HG02763 (cell line): ENCODE data around the gene UBN1.
A peak's percentile ranks its signal among the peaks of the same experiment; 100 is the strongest.

Experiments used
- ATAC-seq: cut with Tn5 transposase; IDR thresholded peaks from one replicate; pipeline ENCODE4 v1.9.1; 2021; ENCODE audit warnings: mild to moderate bottlenecking, moderate library complexity; ENCODE audit not compliant: unreplicated experiment

Gene UBN1

GRCh38 chr16:4846901-4847773 lies at the start of gene UBN1, which contains the start of gene GLYR1:
UBN1 (plus strand) TSS chr16:4847481; CDS start chr16:4852918, 5,437 bp downstream.
GLYR1 (minus strand) TSS chr16:4847288; CDS start chr16:4847265, 23 bp downstream.
- peak; percentile 86 for ATAC-seq

GRCh38 chr16:4797805-4798252 lies 49.5 kb upstream of the UBN1 start:
- no peak for ATAC-seq

GRCh38 chr16:4798456-4798855 lies 48.8 kb upstream of the UBN1 start:
- no peak for ATAC-seq

- ATAC-seq = no peak
Observed at GRCh38 chr16:4799171-4799855, 48.0 kb upstream of the UBN1 start.

GRCh38 chr16:4800290-4801041 lies 46.8 kb upstream of the UBN1 start:
- ATAC-seq = no peak

GRCh38 chr16:4801051-4801961 lies 46.0 kb upstream of the UBN1 start:
- no peak for ATAC-seq

GRCh38 chr16:4801962-4802658 lies 45.2 kb upstream of the UBN1 start, which contains the start of gene ROGDI:
ROGDI (minus strand) TSS chr16:4802633; CDS start chr16:4802571, 62 bp downstream.
- ATAC-seq = peak; percentile 42

- peak; percentile 90 for ATAC-seq
Observed at GRCh38 chr16:4802659-4803287, 44.5 kb upstream of the UBN1 start.

GRCh38 chr16:4803401-4803844 lies 43.9 kb upstream of the UBN1 start:
- no peak for ATAC-seq

- ATAC-seq = no peak
Observed at GRCh38 chr16:4803898-4804762, 43.2 kb upstream of the UBN1 start.

- ATAC-seq = no peak
Observed at GRCh38 chr16:4805231-4805630, 42.0 kb upstream of the UBN1 start.

- ATAC-seq = no peak
Observed at GRCh38 chr16:4806280-4806679, 41.0 kb upstream of the UBN1 start.

GRCh38 chr16:4811242-4811641 lies 36.0 kb upstream of the UBN1 start:
- ATAC-seq = no peak

GRCh38 chr16:4811773-4812172 lies 35.5 kb upstream of the UBN1 start:
- ATAC-seq = no peak

- ATAC-seq = no peak
Observed at GRCh38 chr16:4813251-4814003, 33.9 kb upstream of the UBN1 start.

GRCh38 chr16:4814046-4814445 lies 33.2 kb upstream of the UBN1 start:
- no peak for ATAC-seq

- no peak for ATAC-seq
Observed at GRCh38 chr16:4814542-4815173, 32.6 kb upstream of the UBN1 start.
